ENCODE data around the gene SLC46A1. TPM values are rescaled to one million over a fixed set of nuclear protein-coding genes. Genes with fewer than 3 reads are reported as not detected.

The SLC46A1 gene
- total and polyA plus RNA-seq, 2 of the 8 experiments (the other 6 are each of a cell fraction or from before 2014, with no cell fraction given) = 5.3 to 8.7 TPM

GRCh38 chr17:28396635-28397239 is 9.3 kb downstream of the SLC46A1 start (continued):
- TF ChIP-seq CHD7 (IDR thresholded peaks at IDR 0.05; ENCODE audit: insufficient replicate concordance, low read length) = no peak
